GM10248 (cell line): ENCODE data around the gene HOXB8.

Experiments used
- CTCF ChIA-PET: fragments of 300-600 bp; sonication (Branson Sonifier 250); formaldehyde crosslinking; extraction: SDS; loops from one replicate; lab custom pipeline; 2021; ENCODE audit warnings: antibody characterized with exemption; lab: Yijun Ruan, JAX
- POLR2A ChIA-PET: fragments of 350-650 bp; sonication (Branson Sonifier 250); formaldehyde crosslinking; extraction: SDS; loops from one replicate; lab custom pipeline; 2020; ENCODE audit warnings: antibody characterized with exemption; lab: Yijun Ruan, JAX
- DNase-seq: peaks from one replicate; pipeline ENCODE4 v3.0.0; 2012; ENCODE audit errors: extremely low spot score
- TF ChIP-seq, protein P1 (sequence below): IDR thresholded peaks from 2 replicates; pipeline ENCODE4 v1.5.1; 2012; ENCODE audit warnings: mild to moderate bottlenecking, low read depth; ENCODE audit errors: extremely low read depth, missing control alignments, control extremely low read depth

HOXB8 gene

DNA sequence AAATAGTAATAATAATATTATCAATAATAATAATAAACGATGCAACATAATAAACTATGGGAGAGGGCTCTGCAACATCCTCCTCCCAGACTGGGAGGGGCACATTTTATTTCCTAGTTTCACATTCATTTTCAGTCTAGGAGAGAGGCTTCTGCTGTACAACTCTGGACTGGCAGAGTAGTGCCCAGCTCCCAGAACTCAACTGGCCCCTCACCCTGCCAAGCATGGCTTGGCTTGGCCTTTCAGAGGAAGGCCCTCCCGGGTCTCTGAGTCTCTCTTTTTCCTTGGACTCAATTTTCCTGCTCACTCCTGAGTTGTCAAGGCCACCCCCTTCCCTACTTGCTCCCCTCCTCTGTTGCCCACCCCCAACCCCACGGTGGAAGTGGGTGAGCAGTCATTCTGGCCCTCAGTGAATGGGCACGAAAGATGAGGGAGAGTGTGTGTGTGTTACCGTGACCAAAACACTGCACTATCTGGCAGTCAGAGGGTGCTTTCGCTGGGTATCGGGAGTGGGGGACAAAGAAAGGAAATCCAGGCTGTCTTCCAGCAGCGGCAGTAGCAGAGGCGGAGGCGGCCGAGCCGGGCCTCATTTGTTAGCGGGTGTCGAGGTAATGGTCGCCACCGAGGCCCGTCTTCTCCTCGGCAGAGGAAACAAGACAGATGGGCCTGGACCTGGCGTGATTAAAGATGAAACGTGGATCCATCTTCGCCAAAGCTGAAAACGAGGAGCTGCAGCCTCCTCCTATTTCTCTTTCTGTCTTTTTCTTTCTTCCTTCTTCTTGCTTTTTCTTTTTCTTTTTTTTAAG, 39.2 kb downstream of the HOXB8 start:
- TF ChIP-seq, protein P1, sequence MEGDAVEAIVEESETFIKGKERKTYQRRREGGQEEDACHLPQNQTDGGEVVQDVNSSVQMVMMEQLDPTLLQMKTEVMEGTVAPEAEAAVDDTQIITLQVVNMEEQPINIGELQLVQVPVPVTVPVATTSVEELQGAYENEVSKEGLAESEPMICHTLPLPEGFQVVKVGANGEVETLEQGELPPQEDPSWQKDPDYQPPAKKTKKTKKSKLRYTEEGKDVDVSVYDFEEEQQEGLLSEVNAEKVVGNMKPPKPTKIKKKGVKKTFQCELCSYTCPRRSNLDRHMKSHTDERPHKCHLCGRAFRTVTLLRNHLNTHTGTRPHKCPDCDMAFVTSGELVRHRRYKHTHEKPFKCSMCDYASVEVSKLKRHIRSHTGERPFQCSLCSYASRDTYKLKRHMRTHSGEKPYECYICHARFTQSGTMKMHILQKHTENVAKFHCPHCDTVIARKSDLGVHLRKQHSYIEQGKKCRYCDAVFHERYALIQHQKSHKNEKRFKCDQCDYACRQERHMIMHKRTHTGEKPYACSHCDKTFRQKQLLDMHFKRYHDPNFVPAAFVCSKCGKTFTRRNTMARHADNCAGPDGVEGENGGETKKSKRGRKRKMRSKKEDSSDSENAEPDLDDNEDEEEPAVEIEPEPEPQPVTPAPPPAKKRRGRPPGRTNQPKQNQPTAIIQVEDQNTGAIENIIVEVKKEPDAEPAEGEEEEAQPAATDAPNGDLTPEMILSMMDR = no peak
- CTCF ChIA-PET = no interaction called here
- POLR2A ChIA-PET = no interaction called here
- DNase-seq = no peak

DNA sequence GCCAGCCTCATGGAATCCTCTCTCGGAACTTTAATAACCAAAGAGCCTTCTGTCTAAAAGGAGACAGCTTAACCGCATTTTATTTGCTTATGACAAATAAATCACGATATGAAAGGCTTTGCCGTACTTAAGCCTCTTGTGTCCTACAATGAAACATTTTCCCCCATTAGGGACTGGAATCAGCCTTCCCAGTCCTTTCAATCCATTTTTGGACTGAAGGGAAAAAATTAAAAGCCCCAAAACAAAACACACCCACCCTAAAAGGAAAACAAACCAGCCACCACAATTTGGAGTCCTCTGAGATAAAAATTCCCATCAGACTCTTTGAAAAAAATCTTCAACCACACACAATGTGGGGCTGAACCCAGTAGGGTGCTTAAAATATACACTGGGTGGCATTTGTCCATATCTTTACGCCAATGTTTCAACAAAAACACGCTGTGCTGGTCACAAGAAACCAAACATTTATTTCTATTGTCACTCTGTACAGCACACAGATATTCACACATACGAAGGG, 40.0 kb downstream of the HOXB8 start:
- ChIA-PET CTCF (no interaction called here), POLR2A (no interaction called here)
- DNase-seq = no peak
- TF ChIP-seq, protein P1 = no peak

DNA sequence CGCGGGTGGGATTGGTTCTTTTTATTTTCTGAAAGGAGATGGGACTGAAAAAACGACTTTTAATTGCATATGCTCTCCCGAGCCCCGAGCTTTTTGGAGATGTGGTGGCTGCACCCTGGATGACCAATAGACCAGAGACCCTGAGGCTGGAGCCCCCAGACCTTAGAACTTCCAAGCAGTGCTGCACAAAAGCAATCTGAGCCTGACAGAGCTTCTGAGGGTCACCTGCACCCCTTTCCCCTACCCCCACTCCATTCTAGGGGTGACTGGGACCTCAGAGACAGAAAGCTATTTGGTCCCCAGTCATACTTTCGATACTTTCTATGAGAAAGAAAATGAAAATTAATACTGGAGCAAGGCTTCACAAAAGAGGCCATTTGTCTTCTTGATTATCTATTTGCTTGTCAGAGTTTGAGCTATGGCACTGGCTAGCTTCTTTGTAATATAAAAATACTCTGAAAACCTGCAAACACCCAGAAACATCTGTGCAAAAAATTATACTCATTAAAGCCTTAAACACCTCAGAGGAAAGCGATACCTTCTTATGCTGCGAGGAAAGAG, 40.5 kb downstream of the HOXB8 start:
- POLR2A ChIA-PET = no interaction called here
- TF ChIP-seq, protein P1 = no peak

DNA sequence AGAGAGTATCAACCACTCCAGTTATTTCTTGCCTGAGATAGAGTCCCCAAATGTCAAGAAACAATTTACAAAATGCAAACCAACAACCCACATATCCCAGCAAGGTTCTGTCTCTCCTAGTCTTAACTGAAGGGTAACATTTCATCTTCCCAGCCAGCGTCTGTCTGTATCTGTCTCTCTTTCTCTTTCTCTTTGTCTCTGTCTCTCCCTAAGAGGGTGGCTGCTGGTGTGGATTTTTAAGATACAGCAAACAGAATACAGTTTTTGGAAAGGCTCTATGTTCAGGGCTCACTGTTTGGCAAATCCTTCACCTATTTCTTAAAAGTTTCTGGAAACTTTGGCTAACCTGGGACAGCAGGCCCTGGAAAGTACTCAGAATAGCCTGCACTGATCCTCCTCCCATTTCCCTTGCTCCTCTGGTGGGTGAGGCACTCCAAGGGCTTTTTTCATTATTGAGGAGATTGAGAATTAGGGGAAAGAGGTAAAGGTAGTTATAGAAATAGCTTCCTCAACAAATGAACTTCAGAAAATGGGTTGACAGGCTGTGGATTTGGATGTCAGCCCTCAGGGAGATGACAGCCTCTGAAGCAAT, 43.2 kb downstream of the HOXB8 start:
- TF ChIP-seq, protein P1 = no peak
- ChIA-PET POLR2A (no interaction called here), CTCF (interaction anchor here (1.0 kb wide), 1 partner anchor 9 kb away, joined by 3 read pairs; no protein-coding TSS in a partner anchor)
- no peak for DNase-seq

More for the DNA sequence above, 40.5 kb downstream of the HOXB8 start:
- CTCF ChIA-PET = interaction anchor here (1.0 kb wide), 1 partner anchor 104 kb away, joined by 3 read pairs; no protein-coding TSS in a partner anchor
- DNase-seq = no peak

DNA sequence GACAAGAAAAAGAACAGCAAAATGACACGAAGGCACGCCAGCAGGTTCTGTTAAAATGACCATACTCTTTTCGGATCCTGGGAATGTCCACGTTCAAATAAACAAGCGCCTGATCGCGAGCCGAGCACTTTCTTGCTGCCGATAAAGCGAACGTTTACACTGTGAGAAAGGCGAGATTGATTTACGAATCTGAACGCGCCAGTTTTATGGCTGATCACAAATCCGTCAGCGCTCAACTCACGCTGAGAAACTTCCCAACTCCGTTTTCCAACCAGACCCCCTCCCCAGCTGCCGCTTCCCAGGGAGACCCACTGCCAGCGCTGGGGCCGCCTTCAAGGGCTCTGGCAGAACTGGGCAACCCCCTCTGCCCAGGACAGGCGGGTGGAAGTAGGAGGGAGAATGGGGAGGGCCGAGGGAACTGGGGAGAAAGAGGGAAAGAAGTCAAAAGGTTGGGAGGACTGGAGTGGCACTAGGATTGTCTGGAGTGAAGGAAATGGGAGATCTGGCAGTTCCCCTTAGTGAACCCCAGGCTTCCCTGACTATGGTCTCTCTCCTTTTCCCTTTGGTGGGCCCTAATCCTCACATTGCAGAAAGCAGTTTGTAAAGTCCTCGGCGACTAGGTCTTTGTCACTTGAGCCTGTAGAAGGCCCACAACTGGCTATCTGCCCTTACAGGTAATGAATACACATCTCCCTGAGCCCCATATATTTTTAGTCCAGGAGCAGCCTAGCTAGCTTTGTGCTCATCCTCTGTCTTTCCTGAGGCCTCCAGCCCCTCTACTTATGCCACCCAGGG, 43.9 kb downstream of the HOXB8 start:
- ChIA-PET POLR2A (no interaction called here), CTCF (no interaction called here)
- no peak for DNase-seq
- TF ChIP-seq, protein P1 = no peak

DNA sequence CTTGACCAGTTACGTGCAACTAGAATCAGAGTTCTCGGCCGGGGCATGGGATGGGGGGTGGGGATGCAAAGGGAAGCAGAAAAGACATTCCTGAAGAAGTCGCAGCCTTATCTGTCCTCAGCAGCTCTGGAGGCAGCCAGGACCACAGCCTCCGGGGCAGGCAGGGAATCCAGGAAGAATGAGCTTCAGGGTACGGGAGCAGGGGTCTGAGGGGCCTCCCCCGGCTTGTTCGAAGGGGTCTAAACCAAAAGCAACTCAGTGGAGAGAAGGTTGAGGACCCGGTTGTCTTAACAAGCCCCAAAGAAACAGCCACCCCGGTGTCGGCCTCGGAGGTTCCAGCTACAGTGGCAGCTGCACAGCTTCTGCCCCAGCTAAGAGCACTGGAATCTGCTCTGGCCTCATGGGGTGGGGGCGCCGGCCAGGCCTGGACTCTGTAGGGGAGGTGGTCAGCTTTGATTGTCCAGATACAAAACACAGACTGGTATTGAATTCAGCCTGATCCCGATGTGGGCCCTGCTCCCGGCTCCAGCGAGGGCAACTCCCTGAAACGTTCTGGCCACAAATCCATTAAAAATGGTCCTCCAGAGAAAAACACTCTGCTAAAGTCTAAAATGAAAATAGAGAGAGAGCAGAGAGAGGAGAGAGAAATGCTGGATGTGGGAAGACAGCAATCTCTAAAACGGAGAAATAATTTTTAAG, 44.6 kb downstream of the HOXB8 start:
- TF ChIP-seq, protein P1 = no peak
- ChIA-PET CTCF (interaction anchor here (0.8 to 1.4 kb wide), 3 partner anchors 137 to 309 kb away, joined by 3 to 5 read pairs (median 3); no protein-coding TSS in a partner anchor), POLR2A (no interaction called here)
- no peak for DNase-seq
